Mesenteric fat pad (tissue), 1 donor: Measurements from ENCODE around the gene TUBGCP6. TPM values are rescaled to one million over a fixed set of nuclear protein-coding genes. Genes with fewer than 3 reads are reported as not detected.

Experiments
- DNase-seq: peaks from one replicate; pipeline ENCODE4 v3.0.0-alpha.2; 2020; ENCODE audit warnings: low spot score
- total RNA-seq: library from RNA; stranded (reverse); fragmentation: NEBNext Ultra II Directional; extraction: Animal tissue kit (Norgen Biotek cat#: 25700); gene quantifications from one replicate; pipeline ENCODE4 v1.2.1, GENCODE V29; 2021
- donor health status: DM: yes; HTN: yes; CAD: no.

TUBGCP6 gene
- total RNA-seq, 1 donor from 2014 or later: 27.6 TPM

- no peak for DNase-seq
Observed at GRCh38 chr22:50229370-50229769, 15.5 kb downstream of the TUBGCP6 start.

DNA sequence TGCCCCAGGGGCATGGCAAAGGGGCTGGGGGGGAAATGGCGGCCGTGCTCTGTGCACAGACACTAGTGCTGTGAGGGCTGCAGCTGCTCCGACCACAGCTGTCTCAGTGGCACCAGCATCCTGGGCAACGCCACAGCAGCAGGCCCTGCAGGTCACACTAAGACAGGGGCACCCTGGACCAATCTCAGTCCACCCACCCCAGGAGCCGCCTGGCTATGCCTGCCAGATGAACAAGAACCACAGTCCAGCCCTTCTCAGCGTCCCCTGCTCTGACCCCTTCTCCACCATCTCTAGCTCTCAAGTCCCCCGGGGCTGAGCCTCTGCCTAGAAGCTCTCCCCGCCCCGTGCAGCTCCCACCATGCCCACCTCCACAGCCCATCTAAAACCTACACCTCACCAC, 16.5 kb downstream of the TUBGCP6 start:
- no peak for DNase-seq

GRCh38 chr22:50227579-50228215, 17.1 kb downstream of the TUBGCP6 start:
- DNase-seq: no peak

DNA sequence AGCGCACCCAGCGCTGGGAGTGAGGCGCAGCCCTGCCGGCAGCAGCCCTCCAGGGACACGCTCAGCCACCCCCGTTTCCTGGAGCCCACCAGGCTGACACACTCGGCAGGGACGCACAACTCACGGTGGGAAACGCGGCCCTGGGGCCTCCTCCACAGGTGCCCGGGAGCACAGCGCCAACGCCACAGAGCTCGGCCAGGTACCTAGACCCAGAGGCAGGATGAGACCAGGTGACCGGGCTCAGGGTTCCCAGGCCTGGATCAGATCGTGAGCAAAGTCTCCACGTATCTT, 18.0 kb downstream of the TUBGCP6 start:
- no peak for DNase-seq

GRCh38 chr22:50226063-50226874, 18.6 kb downstream of the TUBGCP6 start:
- DNase-seq: no peak

DNA sequence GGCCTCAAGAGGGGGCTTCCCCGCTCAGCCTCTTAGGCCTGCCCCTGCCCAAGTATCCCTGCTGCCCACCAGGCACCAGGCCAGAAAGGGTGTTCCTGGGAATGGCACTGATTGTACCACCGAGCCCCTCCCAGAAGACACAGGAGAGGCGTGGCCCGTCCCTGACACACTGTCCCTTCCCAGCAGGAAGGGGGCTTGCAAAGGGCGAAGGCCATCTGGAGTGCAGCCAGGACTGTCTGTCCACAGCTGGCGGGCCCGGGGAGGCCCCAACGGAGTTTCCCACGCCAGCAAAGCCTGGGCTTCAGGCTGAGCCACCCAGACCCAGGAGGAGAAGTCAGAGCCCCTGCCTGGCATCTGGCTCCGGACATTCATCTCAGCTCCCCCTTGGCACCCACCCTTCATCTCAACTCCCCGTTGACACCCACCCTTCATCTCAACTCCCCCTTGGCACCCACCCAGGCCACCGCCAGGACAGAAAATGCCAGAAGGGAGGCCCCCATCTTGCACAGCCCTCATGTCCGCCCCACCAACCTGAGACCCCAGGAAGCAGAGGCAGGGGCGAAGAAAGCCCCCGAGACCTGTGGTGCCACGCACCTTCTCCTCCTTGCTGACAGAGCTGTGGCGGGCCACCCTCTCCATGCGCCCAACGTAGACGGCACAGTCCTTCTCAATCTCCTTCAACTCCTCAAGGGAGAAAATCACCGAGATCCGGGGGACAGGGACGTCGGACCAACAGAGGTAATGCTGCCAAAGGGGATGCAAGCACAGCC, 19.4 kb downstream of the TUBGCP6 start:
- DNase-seq: no peak

DNA sequence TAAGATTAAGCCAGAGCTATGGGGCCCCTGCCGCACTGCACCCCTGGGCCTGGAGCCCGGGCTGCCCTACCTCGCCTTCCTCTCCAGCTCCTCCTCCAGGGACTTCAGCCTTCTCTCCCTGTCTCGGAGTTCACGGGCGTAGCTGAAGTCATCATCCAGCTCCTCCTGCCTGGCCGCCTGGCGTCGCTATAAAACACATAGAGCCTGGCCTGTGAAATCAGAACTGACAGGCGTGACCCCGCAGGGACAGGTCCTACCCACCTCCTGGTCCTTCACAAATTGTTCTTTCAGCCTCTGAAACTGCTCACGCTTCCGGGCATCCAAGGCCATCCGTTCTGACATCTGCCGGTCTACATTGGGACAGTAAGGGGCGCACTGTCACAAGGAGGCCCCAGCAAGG, 20.8 kb downstream of the TUBGCP6 start:
- no peak for DNase-seq

GRCh38 chr22:50222508-50222907, 22.3 kb downstream of the TUBGCP6 start:
- DNase-seq: no peak

GRCh38 chr22:50221410-50222300, 23.2 kb downstream of the TUBGCP6 start:
- no peak for DNase-seq

- no peak for DNase-seq
Observed at GRCh38 chr22:50220603-50221409, 24.0 kb downstream of the TUBGCP6 start.

DNA sequence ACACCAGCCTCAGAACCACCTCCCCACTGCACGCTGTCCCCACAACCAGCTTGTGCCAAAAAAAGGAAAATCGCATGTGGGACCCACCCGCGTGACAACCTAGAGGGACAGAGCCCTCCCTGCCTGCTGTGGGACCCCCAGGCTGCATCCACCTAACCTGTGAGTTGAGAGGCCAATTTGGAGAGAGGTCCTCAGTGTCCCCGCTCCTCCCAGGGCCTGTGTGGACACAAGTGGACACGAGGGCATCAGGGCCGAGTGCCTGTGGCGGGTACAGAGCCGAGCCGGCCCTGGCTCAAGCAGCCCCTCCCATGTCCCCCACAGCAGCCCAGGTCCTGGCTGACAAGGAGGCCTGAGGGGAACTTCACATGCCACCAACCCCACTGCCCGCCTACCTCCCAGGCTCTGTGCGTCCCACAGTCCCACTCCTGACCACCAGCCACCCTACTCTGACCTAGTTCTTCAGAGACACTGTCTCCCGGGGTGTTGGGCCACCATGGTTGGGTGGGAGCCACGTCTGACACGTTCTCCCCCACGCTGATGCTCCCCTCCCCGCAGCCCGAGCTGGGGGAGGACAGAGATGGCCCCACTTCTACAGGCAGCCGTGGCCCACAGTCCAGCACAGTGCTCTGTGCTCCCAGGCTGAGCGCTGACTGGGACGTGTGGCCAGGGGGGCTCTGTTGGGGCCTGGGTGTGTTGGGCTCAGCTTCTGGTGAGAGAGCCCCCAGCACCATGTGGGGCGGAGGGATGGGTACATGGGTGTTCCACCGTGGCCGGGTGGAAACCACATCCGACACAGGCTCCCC, 24.8 kb downstream of the TUBGCP6 start:
- DNase-seq: no peak

DNA sequence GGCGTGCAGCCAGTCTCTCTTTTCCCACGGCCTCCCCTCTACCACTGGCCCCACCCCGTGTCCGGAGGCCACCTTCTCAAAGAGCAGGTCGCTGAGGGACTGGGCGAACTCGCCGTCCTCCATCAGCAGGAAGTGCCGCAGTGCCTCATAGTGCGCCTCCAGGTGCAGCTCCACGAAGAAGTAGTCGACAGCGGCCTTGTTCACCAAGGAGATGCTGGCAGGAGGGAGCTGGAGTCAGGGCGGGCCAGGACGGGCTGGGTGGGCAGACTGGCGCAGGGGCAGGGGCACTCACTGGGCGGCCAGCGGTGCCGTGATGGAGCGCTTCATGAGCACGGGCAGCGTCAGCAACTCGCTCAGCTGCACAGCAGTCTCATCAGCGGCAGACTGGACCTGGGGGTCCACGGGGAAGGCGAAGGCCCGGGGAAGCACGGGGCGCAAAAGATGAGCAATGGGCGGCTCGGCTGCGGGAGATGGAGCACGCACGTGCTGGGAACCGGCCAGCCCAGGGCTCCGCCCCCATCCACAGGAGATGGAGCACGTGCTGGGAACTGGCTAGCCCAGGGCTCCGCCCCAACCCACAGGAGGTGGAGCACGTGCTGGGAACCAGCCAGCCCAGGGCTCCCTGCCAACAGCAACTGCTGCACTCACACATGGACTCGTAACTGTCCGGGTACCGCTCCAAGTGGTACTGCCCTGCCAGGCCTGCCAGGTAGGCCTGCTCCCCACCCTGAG, 25.7 kb downstream of the TUBGCP6 start:
- DNase-seq: no peak

DNA sequence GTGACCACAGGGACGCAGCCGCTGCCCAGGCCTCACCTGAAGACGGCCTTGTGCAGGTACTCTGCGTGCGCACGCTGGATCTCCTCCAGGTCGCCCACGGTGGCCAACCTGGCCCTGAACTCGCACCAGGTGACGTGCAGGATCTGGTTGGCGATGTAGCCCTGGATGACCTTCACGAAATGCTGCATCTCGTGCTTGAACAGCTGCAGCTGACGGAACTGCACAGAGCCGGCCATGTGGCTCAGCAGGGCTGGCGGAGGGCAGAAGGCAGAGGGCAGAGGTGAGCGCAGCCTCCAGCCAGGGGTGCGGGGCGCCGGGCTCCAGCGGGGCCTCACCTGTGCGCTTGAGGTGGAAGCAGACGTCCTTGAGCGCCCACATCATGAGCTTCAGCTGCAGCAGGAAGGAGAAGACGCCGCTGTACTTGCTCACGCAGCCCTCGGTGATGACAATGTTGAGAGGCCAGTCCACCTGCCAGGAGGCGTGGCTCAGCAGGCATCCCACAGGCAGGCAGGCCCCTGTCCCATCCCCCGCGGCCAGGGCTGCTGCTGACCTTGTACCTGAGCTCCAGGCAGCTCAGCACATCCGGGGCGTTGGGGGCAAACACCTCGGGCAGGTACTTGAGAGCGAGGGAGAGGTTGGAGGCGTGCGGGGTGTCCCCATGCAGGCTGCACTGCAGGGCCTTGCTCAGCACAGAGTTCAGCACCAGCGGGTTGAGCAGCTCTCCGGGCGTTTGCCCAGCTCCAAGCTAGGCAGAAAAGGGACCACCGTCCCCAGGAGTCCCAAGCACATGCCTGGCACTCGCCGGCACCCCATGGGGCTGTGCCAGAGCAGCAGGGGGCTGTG, 26.4 kb downstream of the TUBGCP6 start:
- no peak for DNase-seq

DNA sequence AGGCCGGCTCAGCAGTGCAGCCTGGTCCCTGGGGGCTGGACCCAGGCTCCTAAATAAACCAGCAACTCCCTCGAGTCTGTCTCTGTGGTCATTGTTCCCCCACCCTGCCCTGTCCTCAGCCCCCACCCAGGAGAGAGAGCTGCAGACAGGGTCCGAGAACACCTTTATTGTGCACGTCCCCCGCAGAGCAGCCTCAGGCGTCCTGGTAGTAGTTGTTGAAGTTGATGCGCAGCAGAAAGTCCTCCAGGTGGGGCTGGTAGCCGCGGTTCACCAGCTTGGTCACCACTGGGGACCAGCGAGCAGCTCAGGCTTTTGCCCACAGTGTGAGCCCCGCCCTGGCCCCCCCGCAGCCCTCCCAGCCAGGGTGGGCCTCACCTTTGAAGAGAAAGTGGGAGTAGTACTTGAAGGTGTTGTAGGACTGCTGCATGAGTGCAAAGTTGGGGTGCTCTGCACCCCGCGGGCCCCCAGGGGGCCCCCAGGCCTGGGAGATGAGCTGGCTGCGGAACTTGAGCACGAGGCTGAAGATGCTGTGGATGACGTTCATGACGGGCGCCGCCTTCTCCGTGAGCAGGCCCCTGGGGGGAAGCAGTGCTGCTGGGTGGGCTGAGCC, 27.2 kb downstream of the TUBGCP6 start:
- no peak for DNase-seq

DNA sequence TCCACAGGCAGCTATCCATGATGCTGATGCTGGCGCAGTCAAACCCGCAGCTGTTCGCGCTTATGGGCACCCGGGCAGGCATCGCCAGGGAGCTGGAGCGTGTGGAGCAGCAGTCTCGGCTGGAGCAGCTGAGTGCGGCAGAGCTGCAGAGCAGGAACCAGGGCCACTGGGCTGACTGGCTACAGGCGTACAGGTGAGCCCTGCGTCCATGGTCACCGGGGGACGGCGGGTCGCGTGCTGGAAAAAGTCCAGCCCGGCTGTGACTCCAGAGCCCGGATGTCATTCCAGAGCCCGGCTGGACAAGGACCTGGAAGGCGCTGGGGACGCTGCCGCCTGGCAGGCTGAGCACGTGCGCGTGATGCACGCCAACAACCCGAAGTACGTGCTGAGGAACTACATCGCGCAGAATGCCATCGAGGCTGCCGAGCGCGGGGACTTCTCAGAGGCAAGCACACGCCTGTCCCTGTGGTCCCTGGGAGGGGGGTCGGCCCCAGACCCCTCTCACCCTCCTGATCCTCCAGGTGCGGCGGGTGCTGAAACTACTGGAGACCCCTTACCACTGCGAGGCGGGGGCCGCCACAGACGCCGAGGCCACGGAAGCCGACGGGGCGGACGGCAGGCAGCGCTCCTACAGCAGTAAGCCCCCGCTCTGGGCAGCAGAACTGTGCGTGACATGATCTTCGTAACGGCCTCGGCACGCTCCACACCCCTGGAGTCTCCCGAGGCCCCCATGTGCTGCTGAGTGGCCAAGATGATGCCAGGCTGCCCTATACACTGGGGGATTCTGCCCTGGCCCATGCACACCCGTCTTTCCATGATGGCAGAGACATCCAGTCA, 27.9 kb downstream of the TUBGCP6 start:
- DNase-seq: no peak

DNA sequence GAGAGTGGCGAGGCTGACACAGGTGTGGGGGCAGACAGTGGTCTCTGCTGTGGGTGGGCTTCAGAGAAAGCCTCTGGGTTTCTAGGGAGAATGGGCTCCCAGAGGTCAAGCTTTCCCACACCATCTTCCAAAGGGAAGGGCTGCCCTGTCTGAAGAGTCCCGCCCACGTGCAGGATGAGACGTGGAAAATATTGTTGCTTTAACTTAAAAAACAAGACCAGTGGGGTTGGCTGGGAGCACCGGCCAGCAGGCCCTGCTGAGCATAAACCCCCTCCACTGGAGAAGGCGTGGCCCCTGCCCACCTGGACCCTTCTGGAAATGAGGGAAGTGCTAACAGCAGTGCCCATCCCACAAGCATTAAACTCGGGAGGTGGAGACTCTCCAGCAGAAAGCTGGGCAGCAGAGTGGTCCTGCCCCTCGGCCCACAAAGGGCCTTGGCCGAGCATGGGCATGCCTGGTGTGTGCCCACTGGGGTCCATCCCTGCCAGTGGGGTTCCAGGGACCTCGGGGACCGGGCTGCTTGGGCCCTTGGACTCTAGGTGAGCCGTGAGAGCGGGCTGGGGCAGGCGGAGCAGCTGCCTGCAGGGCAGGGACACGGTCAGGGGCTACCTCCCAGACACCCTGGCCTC, 28.7 kb downstream of the TUBGCP6 start:
- no peak for DNase-seq
